ENCODE data around the gene LANCL2.

Gene LANCL2

GRCh38 chr7:55345292-55345691 is 19.8 kb upstream of the LANCL2 start:
- Histone ChIP-seq H3K4me1 (ENCODE audit: control insufficient read depth, insufficient read depth, low read depth, low read length) (no peaks in the 10 kb centered on the region), H3K4ac (ENCODE audit: low read depth in 1 of 2, low read length in 2 of 2) (no peak overlapping the region), H3K27ac (ENCODE audit: low read length, poor library complexity, severe bottlenecking) (no peak overlapping the region), H4K8ac (ENCODE audit: low read length) (no peak overlapping the region), H4K91ac (ENCODE audit: low read length) (no peak overlapping the region), H3K79me1 (replicated peaks; ENCODE audit: low read length, poor library complexity, severe bottlenecking) (no peaks in the 10 kb centered on the region), H3K18ac (ENCODE audit: low read depth in 1 of 2, low read length in 2 of 2) (no peak overlapping the region), H2BK15ac (ENCODE audit: low read depth, poor library complexity, severe bottlenecking) (no peak overlapping the region), H2AFZ (ENCODE audit: low read depth, low read length) (no peak overlapping the region), H3K36me3 (ENCODE audit: control insufficient read depth in 1 of 2, insufficient read depth in 2 of 2, low read depth in 1 of 2, low read length in 2 of 2) (no peaks in the 10 kb centered on the region), H3K27me3 (ENCODE audit: control insufficient read depth in 1 of 2, insufficient read depth in 1 of 2, low read length in 2 of 2) (no peaks in the 10 kb centered on the region), H2AK5ac (ENCODE audit: low read length, severe bottlenecking) (no peak overlapping the region), H2BK12ac (ENCODE audit: low read length in 2 of 2) (no peak overlapping the region), H3K14ac (ENCODE audit: low read length in 2 of 2) (no peak overlapping the region), H2BK5ac (ENCODE audit: low read depth, low read length, poor library complexity, severe bottlenecking) (no peak overlapping the region), H2BK120ac (ENCODE audit: low read depth, low read length) (no peak overlapping the region), H3K9me3 (ENCODE audit: control insufficient read depth, low read length) (no peaks in the 10 kb centered on the region), H3K4me3 (ENCODE audit: insufficient read depth in 1 of 2, low read depth in 1 of 2, low read length in 2 of 2) (no peak overlapping the region), H3K9ac (ENCODE audit: low read length) (no peak overlapping the region), H3K23ac (ENCODE audit: low read length in 2 of 2) (no peak overlapping the region), H3K4me2 (ENCODE audit: low read length, poor library complexity, severe bottlenecking) (no peak overlapping the region)
- WGBS, result 81% methylated on average over 16 of the region's 22 CpGs
- no peak for DNase-seq

- Histone ChIP-seq H3K18ac (ENCODE audit: low read depth in 1 of 2, low read length in 2 of 2) (no peak overlapping the region), H3K27me3 (ENCODE audit: control insufficient read depth in 1 of 2, insufficient read depth in 1 of 2, low read length in 2 of 2) (no peaks in the 10 kb centered on the region), H2BK5ac (ENCODE audit: low read depth, low read length, poor library complexity, severe bottlenecking) (no peak overlapping the region), H4K91ac (ENCODE audit: low read length) (no peak overlapping the region), H3K79me1 (replicated peaks; ENCODE audit: low read length, poor library complexity, severe bottlenecking) (no peaks in the 10 kb centered on the region), H3K4ac (ENCODE audit: low read depth in 1 of 2, low read length in 2 of 2) (no peak overlapping the region), H2BK12ac (ENCODE audit: low read length in 2 of 2) (no peak overlapping the region), H3K9me3 (ENCODE audit: control insufficient read depth, low read length) (no peaks in the 10 kb centered on the region), H3K4me2 (ENCODE audit: low read length, poor library complexity, severe bottlenecking) (no peak overlapping the region), H3K36me3 (ENCODE audit: control insufficient read depth in 1 of 2, insufficient read depth in 2 of 2, low read depth in 1 of 2, low read length in 2 of 2) (no peaks in the 10 kb centered on the region), H4K8ac (ENCODE audit: low read length) (no peak overlapping the region), H3K4me1 (ENCODE audit: control insufficient read depth, insufficient read depth, low read depth, low read length) (no peaks in the 10 kb centered on the region), H3K9ac (ENCODE audit: low read length) (no peak overlapping the region), H3K4me3 (ENCODE audit: insufficient read depth in 1 of 2, low read depth in 1 of 2, low read length in 2 of 2) (no peak overlapping the region), H3K23ac (ENCODE audit: low read length in 2 of 2) (no peak overlapping the region), H2BK15ac (ENCODE audit: low read depth, poor library complexity, severe bottlenecking) (no peak overlapping the region), H3K14ac (ENCODE audit: low read length in 2 of 2) (no peak overlapping the region), H3K27ac (ENCODE audit: low read length, poor library complexity, severe bottlenecking) (no peak overlapping the region), H2BK120ac (ENCODE audit: low read depth, low read length) (no peak overlapping the region), H2AK5ac (ENCODE audit: low read length, severe bottlenecking) (no peak overlapping the region), H2AFZ (ENCODE audit: low read depth, low read length) (no peak overlapping the region)
- 77% methylated on average over 4 of the region's 4 CpGs for WGBS
- DNase-seq, result no peak
Observed at GRCh38 chr7:55348502-55348901, 16.6 kb upstream of the LANCL2 start.

- DNase-seq, result no peak
- no peak overlapping the region for H3K27ac ChIP-seq (ENCODE audit: low read length, poor library complexity, severe bottlenecking)
- 93% methylated on average over 2 of the region's 2 CpGs for WGBS
- H3K14ac ChIP-seq (ENCODE audit: low read length in 2 of 2), result no peak overlapping the region
- no peak overlapping the region for H2AFZ ChIP-seq (ENCODE audit: low read depth, low read length)
- H3K79me1 ChIP-seq (replicated peaks; ENCODE audit: low read length, poor library complexity, severe bottlenecking), result no peaks in the 10 kb centered on the region
- H3K23ac ChIP-seq (ENCODE audit: low read length in 2 of 2), result no peak overlapping the region
- H3K27me3 ChIP-seq (ENCODE audit: control insufficient read depth in 1 of 2, insufficient read depth in 1 of 2, low read length in 2 of 2), result no peaks in the 10 kb centered on the region
- H3K4ac ChIP-seq (ENCODE audit: low read depth in 1 of 2, low read length in 2 of 2), result no peak overlapping the region
- no peak overlapping the region for H3K18ac ChIP-seq (ENCODE audit: low read depth in 1 of 2, low read length in 2 of 2)
- H2AK5ac ChIP-seq (ENCODE audit: low read length, severe bottlenecking), result no peak overlapping the region
- H2BK15ac ChIP-seq (ENCODE audit: low read depth, poor library complexity, severe bottlenecking), result no peak overlapping the region
- H3K4me3 ChIP-seq (ENCODE audit: insufficient read depth in 1 of 2, low read depth in 1 of 2, low read length in 2 of 2), result no peak overlapping the region
- no peaks in the 10 kb centered on the region for H3K9me3 ChIP-seq (ENCODE audit: control insufficient read depth, low read length)
- H3K36me3 ChIP-seq (ENCODE audit: control insufficient read depth in 1 of 2, insufficient read depth in 2 of 2, low read depth in 1 of 2, low read length in 2 of 2), result no peaks in the 10 kb centered on the region
- no peak overlapping the region for H3K9ac ChIP-seq (ENCODE audit: low read length)
- no peak overlapping the region for H4K91ac ChIP-seq (ENCODE audit: low read length)
- H2BK12ac ChIP-seq (ENCODE audit: low read length in 2 of 2), result no peak overlapping the region
- no peak overlapping the region for H3K4me2 ChIP-seq (ENCODE audit: low read length, poor library complexity, severe bottlenecking)
- H2BK120ac ChIP-seq (ENCODE audit: low read depth, low read length), result no peak overlapping the region
- H3K4me1 ChIP-seq (ENCODE audit: control insufficient read depth, insufficient read depth, low read depth, low read length), result no peaks in the 10 kb centered on the region
- no peak overlapping the region for H2BK5ac ChIP-seq (ENCODE audit: low read depth, low read length, poor library complexity, severe bottlenecking)
- H4K8ac ChIP-seq (ENCODE audit: low read length), result no peak overlapping the region
Observed at GRCh38 chr7:55349121-55349520, 16.0 kb upstream of the LANCL2 start.

GRCh38 chr7:55350281-55350680 is 14.9 kb upstream of the LANCL2 start:
- no peak overlapping the region for H4K91ac ChIP-seq (ENCODE audit: low read length)
- no peaks in the 10 kb centered on the region for H3K79me1 ChIP-seq (replicated peaks; ENCODE audit: low read length, poor library complexity, severe bottlenecking)
- H3K18ac ChIP-seq (ENCODE audit: low read depth in 1 of 2, low read length in 2 of 2), result no peak overlapping the region
- H3K27me3 ChIP-seq (ENCODE audit: control insufficient read depth in 1 of 2, insufficient read depth in 1 of 2, low read length in 2 of 2), result no peaks in the 10 kb centered on the region
- no peak overlapping the region for H3K23ac ChIP-seq (ENCODE audit: low read length in 2 of 2)
- no peak overlapping the region for H3K27ac ChIP-seq (ENCODE audit: low read length, poor library complexity, severe bottlenecking)
- H2AK5ac ChIP-seq (ENCODE audit: low read length, severe bottlenecking), result no peak overlapping the region
- no peaks in the 10 kb centered on the region for H3K36me3 ChIP-seq (ENCODE audit: control insufficient read depth in 1 of 2, insufficient read depth in 2 of 2, low read depth in 1 of 2, low read length in 2 of 2)
- H3K4me1 ChIP-seq (ENCODE audit: control insufficient read depth, insufficient read depth, low read depth, low read length), result no peaks in the 10 kb centered on the region
- 62% methylated on average over 7 of the region's 7 CpGs for WGBS
- no peak overlapping the region for H4K8ac ChIP-seq (ENCODE audit: low read length)
- no peak overlapping the region for H3K9ac ChIP-seq (ENCODE audit: low read length)
- H3K14ac ChIP-seq (ENCODE audit: low read length in 2 of 2), result no peak overlapping the region
- H3K4me2 ChIP-seq (ENCODE audit: low read length, poor library complexity, severe bottlenecking), result no peak overlapping the region
- H2BK15ac ChIP-seq (ENCODE audit: low read depth, poor library complexity, severe bottlenecking), result no peak overlapping the region
- H3K9me3 ChIP-seq (ENCODE audit: control insufficient read depth, low read length), result no peaks in the 10 kb centered on the region
- no peak overlapping the region for H2BK12ac ChIP-seq (ENCODE audit: low read length in 2 of 2)
- no peak for DNase-seq
- no peak overlapping the region for H2AFZ ChIP-seq (ENCODE audit: low read depth, low read length)
- H2BK120ac ChIP-seq (ENCODE audit: low read depth, low read length), result no peak overlapping the region
- H3K4ac ChIP-seq (ENCODE audit: low read depth in 1 of 2, low read length in 2 of 2), result no peak overlapping the region
- no peak overlapping the region for H3K4me3 ChIP-seq (ENCODE audit: insufficient read depth in 1 of 2, low read depth in 1 of 2, low read length in 2 of 2)
- H2BK5ac ChIP-seq (ENCODE audit: low read depth, low read length, poor library complexity, severe bottlenecking), result no peak overlapping the region

Data from mesenchymal stem cell (in vitro differentiated cells and primary cell).